Esophagus squamous epithelium (tissue), 4 donors: ENCODE data around the gene COL23A1.

ENCODE experiments used
- POLR2A ChIP-seq, 4 donors: fragments of 450-650 bp; IDR thresholded peaks; one replicate each; pipeline ENCODE4 v1.6.1; 2017; ENCODE audit warnings: antibody characterized with exemption in 4 of 4, mild to moderate bottlenecking in 4 of 4, moderate library complexity in 3 of 4
- TF ChIP-seq, protein P1 (sequence below), 6 experiments: fragments of 450-650 bp in 4 of 6; fragments of 200-600 bp in 2 of 6; sonication (generic) in 2 of 6; IDR thresholded peaks; one replicate each; pipeline ENCODE4 v1.5.1; 2016 to 2019; ENCODE audit warnings: antibody characterized with exemption in 6 of 6, mild to moderate bottlenecking in 4 of 6, moderate library complexity in 4 of 6

GRCh38 chr5:178208540-178209227 lies 381.5 kb downstream of the COL23A1 start:
- TF ChIP-seq, protein P1, sequence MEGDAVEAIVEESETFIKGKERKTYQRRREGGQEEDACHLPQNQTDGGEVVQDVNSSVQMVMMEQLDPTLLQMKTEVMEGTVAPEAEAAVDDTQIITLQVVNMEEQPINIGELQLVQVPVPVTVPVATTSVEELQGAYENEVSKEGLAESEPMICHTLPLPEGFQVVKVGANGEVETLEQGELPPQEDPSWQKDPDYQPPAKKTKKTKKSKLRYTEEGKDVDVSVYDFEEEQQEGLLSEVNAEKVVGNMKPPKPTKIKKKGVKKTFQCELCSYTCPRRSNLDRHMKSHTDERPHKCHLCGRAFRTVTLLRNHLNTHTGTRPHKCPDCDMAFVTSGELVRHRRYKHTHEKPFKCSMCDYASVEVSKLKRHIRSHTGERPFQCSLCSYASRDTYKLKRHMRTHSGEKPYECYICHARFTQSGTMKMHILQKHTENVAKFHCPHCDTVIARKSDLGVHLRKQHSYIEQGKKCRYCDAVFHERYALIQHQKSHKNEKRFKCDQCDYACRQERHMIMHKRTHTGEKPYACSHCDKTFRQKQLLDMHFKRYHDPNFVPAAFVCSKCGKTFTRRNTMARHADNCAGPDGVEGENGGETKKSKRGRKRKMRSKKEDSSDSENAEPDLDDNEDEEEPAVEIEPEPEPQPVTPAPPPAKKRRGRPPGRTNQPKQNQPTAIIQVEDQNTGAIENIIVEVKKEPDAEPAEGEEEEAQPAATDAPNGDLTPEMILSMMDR (IDR thresholded peaks at IDR 0.05): peak in 1 of 6 experiments; percentile 8
- TF ChIP-seq POLR2A (IDR thresholded peaks at IDR 0.05): no peak
